HepG2 (cell line): ENCODE measurements around the gene FGFR4. TPM values are rescaled to one million over a fixed set of nuclear protein-coding genes. Genes with fewer than 3 reads are reported as not detected.

Experiments used
- ATAC-seq: fragments of 200-7000 bp; cut with Tn5 transposase; 3 replicates; pipeline ENCODE4 v1.9.1; 2020; ENCODE audit warnings: mild to moderate bottlenecking, moderate library complexity
- BruUV-seq: library from RNA; stranded (reverse); fragments of 400-500 nt; replicated peaks from 2 replicates; lab custom pipeline; 2021; lab: Mats Ljungman, UMichigan
- CTCF ChIA-PET: fragments of 300-600 bp; formaldehyde crosslinking; extraction: SDS; loops from one replicate; lab custom pipeline; 2021; ENCODE audit warnings: low total read pairs, inconsistent platforms, low intra/inter-chr PET ratio; lab: Yijun Ruan, JAX
- POLR2A ChIA-PET: fragments of 350-600 bp; sonication (Branson Sonifier 250); formaldehyde crosslinking; loops from one replicate; lab custom pipeline; 2020; ENCODE audit warnings: antibody characterized with exemption, inconsistent platforms; lab: Yijun Ruan, JAX
- DNase-seq: peaks from one replicate; pipeline ENCODE4 v3.0.0-alpha.2; 2015; ENCODE audit warnings: low spot score
- FAIRE-seq: peaks from 3 replicates; lab custom pipeline; 2011; peaks lifted over from hg19 to GRCh38; lab: Jason Lieb, UNC
- H2AFZ ChIP-seq: one replicate; pipeline ENCODE4 v1.6.1; 2011; ENCODE audit warnings: low read length, inconsistent platforms
- H3K27ac ChIP-seq: fragments of 300-600 bp; 3 replicates; pipeline ENCODE4 v1.8.0; 2011; ENCODE audit warnings: mixed run types, mild to moderate bottlenecking, mixed read lengths, low read length, inconsistent platforms; ENCODE audit not compliant: insufficient read depth; ENCODE audit errors: extremely low read length
- H3K27me3 ChIP-seq, 2 experiments: fragments of 200-600 bp in 1 of 2; 2 replicates in 1 of 2; 3 replicates in 1 of 2; pipeline versions ENCODE4 v1.6.0 to v1.8.0; 2011; ENCODE audit warnings: low read length in 2 of 2, mild to moderate bottlenecking in 2 of 2, moderate library complexity in 2 of 2, inconsistent platforms in 1 of 2; ENCODE audit not compliant: insufficient read depth in 2 of 2, control insufficient read depth in 1 of 2
- H3K36me3 ChIP-seq, 2 experiments: fragments of 200-600 bp in 1 of 2; replicated peaks in 1 of 2; 2 replicates in 1 of 2; 3 replicates in 1 of 2; pipeline versions ENCODE4 v1.5.1 to v1.8.0; 2011; ENCODE audit warnings: low read length in 2 of 2, inconsistent platforms in 1 of 2; ENCODE audit not compliant: insufficient read depth in 2 of 2, control insufficient read depth in 1 of 2
- H3K4me1 ChIP-seq: 2 replicates; pipeline ENCODE4 v1.5.1; 2012; ENCODE audit warnings: low read length, inconsistent platforms; ENCODE audit not compliant: insufficient read depth
- H3K4me2 ChIP-seq: 2 replicates; pipeline ENCODE4 v1.6.0; 2011; ENCODE audit warnings: low read depth, low read length, inconsistent platforms
- H3K4me3 ChIP-seq, 3 experiments: fragments of 200-600 bp in 1 of 3; sonication (generic), shearing (Covaris generic) in 1 of 3; replicated peaks in 1 of 3; 2 replicates each; pipeline ENCODE4 v1.5.1; 2011 to 2016; ENCODE audit warnings: low read length in 3 of 3, inconsistent platforms in 2 of 3, low read depth in 2 of 3, mild to moderate bottlenecking in 2 of 3, control low read depth in 1 of 3, mixed read lengths in 1 of 3; ENCODE audit not compliant: insufficient read depth in 1 of 3
- H3K79me2 ChIP-seq: one replicate; pipeline ENCODE4 v1.6.1; 2011; ENCODE audit warnings: low read length, inconsistent platforms; ENCODE audit not compliant: insufficient read depth
- H3K9ac ChIP-seq: 2 replicates; pipeline ENCODE4 v1.6.0; 2011; ENCODE audit warnings: mild to moderate bottlenecking, low read depth, low read length, inconsistent platforms; ENCODE audit not compliant: insufficient read depth
- H3K9me3 ChIP-seq: 2 replicates; pipeline ENCODE4 v1.5.1; 2012; ENCODE audit warnings: mild to moderate bottlenecking, low read length
- H4K20me1 ChIP-seq: 2 replicates; pipeline ENCODE4 v1.6.0; 2011; ENCODE audit warnings: inconsistent platforms, mild to moderate bottlenecking, low read length, moderate library complexity; ENCODE audit not compliant: insufficient read depth
- PAWR ChIP-seq: sonication (generic); formaldehyde crosslinking; IDR thresholded peaks from 2 replicates; pipeline ENCODE4 v1.4.0; 2020; ENCODE audit warnings: missing genetic modification reagents, mild to moderate bottlenecking, borderline replicate concordance
- SRSF4 ChIP-seq: fragments of 200-400 bp; formaldehyde crosslinking; IDR thresholded peaks from one replicate; pipeline ENCODE4 v1.6.1; 2018; ENCODE audit warnings: mild to moderate bottlenecking, low read depth, low read length, moderate library complexity; ENCODE audit not compliant: poor library complexity, severe bottlenecking
- ZNF282 ChIP-seq: fragments of 450-650 bp; IDR thresholded peaks from 2 replicates; pipeline ENCODE4 v1.6.1; 2018; ENCODE audit not compliant: partially characterized antibody
- ZNF333 ChIP-seq: sonication (generic); formaldehyde crosslinking; IDR thresholded peaks from 2 replicates; pipeline ENCODE4 v1.4.0; 2020; ENCODE audit warnings: mild to moderate bottlenecking, missing genetic modification reagents, borderline replicate concordance
- WGBS: methylation state at CpG from one replicate; pipeline ENCODE4 v1.1.6; 2017; ENCODE audit warnings: low lambda C conversion rate; 5-methylcytosine and 5-hydroxymethylcytosine counted together
- in situ Hi-C: cut with HindIII; loops from 2 replicates; pipeline ENCODE4 v1.10.0; 2017; ENCODE audit warnings: low pct_unique_long_range_greater_than_20kb; ENCODE audit not compliant: extremely low pct_ligation_motif_present
- intact Hi-C: fragments of 100-400 bp; cut with micrococcal nuclease; formaldehyde crosslinking; loops from one replicate; pipeline ENCODE4 v1.10.0; 2022; ENCODE audit not compliant: unreplicated experiment
- polyA plus RNA-seq, 8 experiments: library from polyadenylated mRNA; depleted of rRNA in 3 of 8; stranded (reverse) in 7 of 8; unstranded in 1 of 8; fragments of >200 nt; fragmentation: Illumina TruSeq in 4 of 8; extraction: Trizol in 4 of 8; gene quantifications; 2 replicates each; pipeline versions ENCODE4 v1.2.1 to v1.2.3, GENCODE V29; 2011 to 2016; ENCODE audit warnings: low read depth in 4 of 8, missing spikeins in 1 of 8, mixed read lengths in 1 of 8; ENCODE audit not compliant: insufficient read depth in 1 of 8
- total RNA-seq, 5 experiments: library from RNA; depleted of rRNA; stranded (reverse); fragments of >200 nt; fragmentation: Illumina TruSeq; extraction: Trizol; gene quantifications; 2 replicates each; pipeline ENCODE4 v1.2.3, GENCODE V29; 2016; ENCODE audit warnings: low read depth in 1 of 5
- TF ChIP-seq, protein P1 (sequence below): sonication (generic); formaldehyde crosslinking; conservative IDR thresholded peaks from 2 replicates; pipeline ENCODE4 v1.8.1; 2023; ENCODE audit warnings: missing genetic modification reagents
- TF ChIP-seq, protein P2 (sequence below): sonication (generic); formaldehyde crosslinking; IDR thresholded peaks from 2 replicates; pipeline ENCODE4 v1.4.0; 2020; ENCODE audit warnings: missing genetic modification reagents

Gene FGFR4
- total and polyA plus RNA-seq, 2 of the 13 experiments (the other 11 are each of a cell fraction or from before 2014, with no cell fraction given): 129 to 219 TPM

DNA sequence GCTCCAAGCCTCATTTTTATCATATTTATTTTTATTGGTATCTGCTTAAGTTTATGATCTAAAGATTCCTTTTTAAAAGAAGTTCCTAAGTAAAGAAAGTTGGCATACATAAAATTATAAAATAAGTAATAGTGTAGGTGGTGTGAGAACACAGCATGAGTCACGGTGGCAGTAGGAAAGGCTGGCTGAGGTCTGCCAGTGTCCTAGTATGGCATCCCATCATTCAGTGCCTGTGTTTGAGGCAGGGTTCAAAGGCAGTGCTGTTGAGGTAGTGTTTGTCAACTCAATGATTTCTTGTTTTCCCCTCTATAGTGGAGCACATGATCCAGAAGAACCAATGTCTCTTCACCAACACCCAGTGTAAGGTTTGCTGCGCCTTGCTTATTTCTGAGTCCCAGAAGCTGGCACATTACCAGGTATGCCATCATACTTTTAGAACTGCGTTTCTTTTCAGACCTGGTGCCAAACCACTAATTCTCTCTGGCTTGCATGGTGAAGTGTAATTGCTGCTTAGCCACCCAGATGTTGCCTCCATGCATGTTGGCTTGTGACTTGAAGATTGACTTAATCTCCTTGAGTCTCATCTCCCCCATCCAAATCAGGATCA, 45.8 kb upstream of the FGFR4 start:
- no peak for ATAC-seq
- no peak overlapping the region for H3K4me3 ChIP-seq
- no peak for FAIRE-seq

More for the DNA sequence above, 45.8 kb upstream of the FGFR4 start:
- ChIA-PET CTCF (no interaction called here), POLR2A (no interaction called here)
- H2AFZ ChIP-seq: no peak overlapping the region
- H3K36me3 ChIP-seq: peaks cover 14 to 52% of the 10 kb centered on the region in 2 experiments
- H3K9ac ChIP-seq: no peak overlapping the region
- BruUV-seq: no TSS peak
- H4K20me1 ChIP-seq: no peaks in the 10 kb centered on the region
- H3K4me2 ChIP-seq: no peak overlapping the region
- H3K9me3 ChIP-seq: no peaks in the 10 kb centered on the region
- DNase-seq: no peak
- in situ Hi-C loops: no loop called here
- H3K27ac ChIP-seq: no peak overlapping the region
- WGBS: 99% methylated on average over 3 of the region's 3 CpGs
- TF ChIP-seq ZNF333 (CRISPR knock-in tag) (no peak), PAWR (CRISPR knock-in tag) (no peak), SRSF4 (no peak), ZNF282 (no peak)
- TF ChIP-seq, protein P1, sequence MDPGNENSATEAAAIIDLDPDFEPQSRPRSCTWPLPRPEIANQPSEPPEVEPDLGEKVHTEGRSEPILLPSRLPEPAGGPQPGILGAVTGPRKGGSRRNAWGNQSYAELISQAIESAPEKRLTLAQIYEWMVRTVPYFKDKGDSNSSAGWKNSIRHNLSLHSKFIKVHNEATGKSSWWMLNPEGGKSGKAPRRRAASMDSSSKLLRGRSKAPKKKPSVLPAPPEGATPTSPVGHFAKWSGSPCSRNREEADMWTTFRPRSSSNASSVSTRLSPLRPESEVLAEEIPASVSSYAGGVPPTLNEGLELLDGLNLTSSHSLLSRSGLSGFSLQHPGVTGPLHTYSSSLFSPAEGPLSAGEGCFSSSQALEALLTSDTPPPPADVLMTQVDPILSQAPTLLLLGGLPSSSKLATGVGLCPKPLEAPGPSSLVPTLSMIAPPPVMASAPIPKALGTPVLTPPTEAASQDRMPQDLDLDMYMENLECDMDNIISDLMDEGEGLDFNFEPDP (CRISPR knock-in tag): no peak
- TF ChIP-seq, protein P2, sequence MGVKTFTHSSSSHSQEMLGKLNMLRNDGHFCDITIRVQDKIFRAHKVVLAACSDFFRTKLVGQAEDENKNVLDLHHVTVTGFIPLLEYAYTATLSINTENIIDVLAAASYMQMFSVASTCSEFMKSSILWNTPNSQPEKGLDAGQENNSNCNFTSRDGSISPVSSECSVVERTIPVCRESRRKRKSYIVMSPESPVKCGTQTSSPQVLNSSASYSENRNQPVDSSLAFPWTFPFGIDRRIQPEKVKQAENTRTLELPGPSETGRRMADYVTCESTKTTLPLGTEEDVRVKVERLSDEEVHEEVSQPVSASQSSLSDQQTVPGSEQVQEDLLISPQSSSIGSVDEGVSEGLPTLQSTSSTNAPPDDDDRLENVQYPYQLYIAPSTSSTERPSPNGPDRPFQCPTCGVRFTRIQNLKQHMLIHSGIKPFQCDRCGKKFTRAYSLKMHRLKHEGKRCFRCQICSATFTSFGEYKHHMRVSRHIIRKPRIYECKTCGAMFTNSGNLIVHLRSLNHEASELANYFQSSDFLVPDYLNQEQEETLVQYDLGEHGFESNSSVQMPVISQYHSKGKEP (CRISPR knock-in tag): no peak
- peaks cover 8% of the 10 kb centered on the region; the same call in 1 of the 2 replicates for H3K4me1 ChIP-seq
- H3K27me3 ChIP-seq: no peaks in the 10 kb centered on the region; a peak in 1 of 5 replicates
- peaks cover 6% of the 10 kb centered on the region for H3K79me2 ChIP-seq
- intact Hi-C loops: no loop called here
